ENCODE data around the gene NRXN3.

Gene NRXN3

GRCh38 chr14:78227248-78228077 lies 57.3 kb downstream of the NRXN3 start:
- in situ Hi-C loops (cut with HindIII; ENCODE audit: low sequenced_read_pairs), result no loop called here
- no peak for TF ChIP-seq CTCF (IDR thresholded peaks at IDR 0.05; ENCODE audit: low read depth, low read length, missing control alignments)
- no peak for DNase-seq (ENCODE audit: low read depth)
- no peak overlapping the region for H3K4me3 ChIP-seq (ENCODE audit: low read depth, low read length)

- H3K4me3 ChIP-seq (ENCODE audit: low read depth, low read length), result no peak overlapping the region
- no peak for TF ChIP-seq CTCF (IDR thresholded peaks at IDR 0.05; ENCODE audit: low read depth, low read length, missing control alignments)
- in situ Hi-C loops (cut with HindIII; ENCODE audit: low sequenced_read_pairs), result no loop called here
- no peak for DNase-seq (ENCODE audit: low read depth)
Measured at GRCh38 chr14:78228702-78229327, 58.6 kb downstream of the NRXN3 start.

- TF ChIP-seq CTCF (IDR thresholded peaks at IDR 0.05; ENCODE audit: low read depth, low read length, missing control alignments), result no peak
- in situ Hi-C loops (cut with HindIII; ENCODE audit: low sequenced_read_pairs), result no loop called here
- H3K4me3 ChIP-seq (ENCODE audit: low read depth, low read length), result no peak overlapping the region
- no peak for DNase-seq (ENCODE audit: low read depth)
Measured at GRCh38 chr14:78232231-78233000, 62.2 kb downstream of the NRXN3 start.

- in situ Hi-C loops (cut with HindIII; ENCODE audit: low sequenced_read_pairs), result no loop called here
Measured at GRCh38 chr14:78238141-78238540, 68.0 kb downstream of the NRXN3 start.

GRCh38 chr14:78240567-78240966 lies 70.4 kb downstream of the NRXN3 start:
- TF ChIP-seq CTCF (IDR thresholded peaks at IDR 0.05; ENCODE audit: low read depth, low read length, missing control alignments), result no peak
- in situ Hi-C loops (cut with HindIII; ENCODE audit: low sequenced_read_pairs), result no loop called here
- no peak overlapping the region for H3K4me3 ChIP-seq (ENCODE audit: low read depth, low read length)
- DNase-seq (ENCODE audit: low read depth), result no peak

More at GRCh38 chr14:78238141-78238540, 68.0 kb downstream of the NRXN3 start:
- H3K4me3 ChIP-seq (ENCODE audit: low read depth, low read length), result no peak overlapping the region
- no peak for TF ChIP-seq CTCF (IDR thresholded peaks at IDR 0.05; ENCODE audit: low read depth, low read length, missing control alignments)
- no peak for DNase-seq (ENCODE audit: low read depth)

- H3K4me3 ChIP-seq (ENCODE audit: low read depth, low read length), result no peak overlapping the region
- no peak for DNase-seq (ENCODE audit: low read depth)
- no peak for TF ChIP-seq CTCF (IDR thresholded peaks at IDR 0.05; ENCODE audit: low read depth, low read length, missing control alignments)
- in situ Hi-C loops (cut with HindIII; ENCODE audit: low sequenced_read_pairs), result no loop called here
Measured at GRCh38 chr14:78242086-78242485, 71.9 kb downstream of the NRXN3 start.

Data from astrocyte of the cerebellum (primary cell).